HL-60 (cell line): ENCODE data around the gene UNC119.

Source experiments
- DNase-seq, 2 experiments: peaks; one replicate each; pipeline ENCODE4 v3.0.0-alpha.2; 2010 to 2020; ENCODE audit warnings: low read depth in 1 of 2, low spot score in 1 of 2
- H3K27ac ChIP-seq: fragments of 250-450 bp; sonication (Bioruptor Pico); replicated peaks from 2 replicates; pipeline ENCODE4 v1.5.1; 2020; ENCODE audit warnings: mild to moderate bottlenecking, moderate library complexity
- H3K27me3 ChIP-seq: fragments of 250-450 bp; sonication (Bioruptor Pico); 2 replicates; pipeline ENCODE4 v1.5.1; 2021; ENCODE audit warnings: mild to moderate bottlenecking, moderate library complexity; ENCODE audit not compliant: insufficient read depth, poor library complexity, severe bottlenecking
- H3K4me3 ChIP-seq: replicated peaks from 2 replicates; pipeline ENCODE4 v1.5.1; 2011; ENCODE audit warnings: mild to moderate bottlenecking, control low read depth, low read length; ENCODE audit not compliant: insufficient read depth
- GABPA ChIP-seq: IDR thresholded peaks from 2 replicates; pipeline ENCODE4 v1.6.1; 2012; ENCODE audit warnings: low read depth
- POLR2AphosphoS5 ChIP-seq: IDR thresholded peaks from 2 replicates; pipeline ENCODE4 v1.6.1; 2012; ENCODE audit warnings: low read depth
- SPI1 ChIP-seq: IDR thresholded peaks from 2 replicates; pipeline ENCODE4 v1.6.1; 2012; ENCODE audit warnings: low read depth, mild to moderate bottlenecking, borderline replicate concordance
- TF ChIP-seq, protein P1 (sequence below): IDR thresholded peaks from 2 replicates; pipeline ENCODE4 v1.6.1; 2012; ENCODE audit warnings: low read depth; ENCODE audit not compliant: insufficient replicate concordance
- TF ChIP-seq, protein P2 (sequence below): IDR thresholded peaks from one replicate; pipeline ENCODE4 v1.5.1; 2011; ENCODE audit warnings: low read length, control low read depth, inconsistent platforms; ENCODE audit not compliant: insufficient read depth

UNC119 gene

DNA sequence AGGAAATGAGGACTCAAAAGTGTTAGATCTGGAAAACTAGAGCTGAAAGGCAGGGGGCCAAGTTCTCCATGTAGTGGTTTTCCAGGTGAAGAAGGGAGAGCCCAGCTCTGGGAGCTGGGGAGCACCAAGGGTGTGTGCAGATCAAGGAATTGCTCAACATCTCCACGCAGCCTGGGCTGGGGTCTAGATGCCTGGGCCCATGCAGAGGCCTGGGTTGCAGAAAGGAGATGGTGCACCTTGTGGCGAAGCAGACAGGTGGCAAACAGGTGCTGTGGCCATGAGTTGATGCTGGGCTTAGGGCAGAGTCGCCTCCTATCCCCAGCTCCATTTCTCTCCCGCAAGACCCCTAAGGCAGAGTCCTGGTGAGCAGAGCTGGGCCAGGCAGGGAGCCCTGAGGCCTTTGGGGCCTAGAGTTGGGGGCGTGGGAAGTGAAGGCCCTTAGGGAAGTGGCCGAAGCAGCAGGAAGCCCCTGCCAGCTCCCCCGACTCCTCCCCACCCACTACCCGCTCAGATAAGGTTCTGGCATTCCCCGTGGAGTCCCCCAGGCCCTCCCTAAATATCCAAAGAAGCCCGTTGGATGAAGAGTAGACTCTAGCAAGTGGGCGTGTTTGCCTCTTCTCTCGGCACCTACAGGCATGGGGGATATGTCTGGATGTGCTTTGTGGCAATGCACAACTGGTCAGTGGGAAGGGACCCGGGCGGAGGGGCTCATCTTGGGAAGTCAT lies 45.5 kb downstream of the UNC119 start:
- H3K27ac ChIP-seq: no peak overlapping the region

DNA sequence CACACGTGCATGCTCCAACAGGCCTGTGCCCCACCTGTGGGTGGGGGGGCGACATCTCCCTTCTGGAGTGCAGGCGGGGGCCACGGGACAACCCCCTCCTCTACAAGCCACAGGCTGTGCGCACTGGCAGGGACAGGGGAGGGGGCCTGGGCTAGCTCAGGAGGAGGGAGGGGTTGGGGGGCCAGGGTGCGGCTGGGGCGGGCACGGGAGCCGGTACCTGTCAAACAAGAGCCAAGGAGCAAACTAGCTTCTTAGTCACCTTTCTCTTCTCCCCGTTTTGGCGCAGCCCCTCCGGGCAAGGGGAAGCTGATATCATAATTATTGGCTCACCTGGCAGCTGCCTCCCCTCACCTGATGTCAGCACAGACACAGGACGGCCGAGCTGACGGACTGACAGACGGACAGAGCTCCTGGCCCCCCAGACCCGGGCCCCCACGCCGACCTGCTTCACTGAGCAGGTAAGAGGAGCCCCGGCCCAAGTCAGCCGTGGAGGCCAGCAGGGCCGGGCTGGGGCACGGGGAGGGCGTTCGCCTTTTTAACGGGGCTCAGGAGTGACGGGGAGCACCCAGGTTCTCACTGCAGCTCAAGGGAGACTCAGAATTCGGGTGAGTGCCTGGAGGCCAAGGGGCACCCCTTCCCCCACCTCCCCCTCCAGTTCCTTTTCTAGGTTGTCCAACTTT lies 46.3 kb downstream of the UNC119 start, which contains the start of gene FOXN1:
Gene FOXN1, plus strand, starts transcription at position 363 of the 680 bp plus-strand sequence. CDS start 17,622 bp downstream, outside the sequence.
- DNase-seq: no peak
- TF ChIP-seq POLR2AphosphoS5 (no peak), GABPA (no peak), SPI1 (no peak)
- TF ChIP-seq, protein P1, sequence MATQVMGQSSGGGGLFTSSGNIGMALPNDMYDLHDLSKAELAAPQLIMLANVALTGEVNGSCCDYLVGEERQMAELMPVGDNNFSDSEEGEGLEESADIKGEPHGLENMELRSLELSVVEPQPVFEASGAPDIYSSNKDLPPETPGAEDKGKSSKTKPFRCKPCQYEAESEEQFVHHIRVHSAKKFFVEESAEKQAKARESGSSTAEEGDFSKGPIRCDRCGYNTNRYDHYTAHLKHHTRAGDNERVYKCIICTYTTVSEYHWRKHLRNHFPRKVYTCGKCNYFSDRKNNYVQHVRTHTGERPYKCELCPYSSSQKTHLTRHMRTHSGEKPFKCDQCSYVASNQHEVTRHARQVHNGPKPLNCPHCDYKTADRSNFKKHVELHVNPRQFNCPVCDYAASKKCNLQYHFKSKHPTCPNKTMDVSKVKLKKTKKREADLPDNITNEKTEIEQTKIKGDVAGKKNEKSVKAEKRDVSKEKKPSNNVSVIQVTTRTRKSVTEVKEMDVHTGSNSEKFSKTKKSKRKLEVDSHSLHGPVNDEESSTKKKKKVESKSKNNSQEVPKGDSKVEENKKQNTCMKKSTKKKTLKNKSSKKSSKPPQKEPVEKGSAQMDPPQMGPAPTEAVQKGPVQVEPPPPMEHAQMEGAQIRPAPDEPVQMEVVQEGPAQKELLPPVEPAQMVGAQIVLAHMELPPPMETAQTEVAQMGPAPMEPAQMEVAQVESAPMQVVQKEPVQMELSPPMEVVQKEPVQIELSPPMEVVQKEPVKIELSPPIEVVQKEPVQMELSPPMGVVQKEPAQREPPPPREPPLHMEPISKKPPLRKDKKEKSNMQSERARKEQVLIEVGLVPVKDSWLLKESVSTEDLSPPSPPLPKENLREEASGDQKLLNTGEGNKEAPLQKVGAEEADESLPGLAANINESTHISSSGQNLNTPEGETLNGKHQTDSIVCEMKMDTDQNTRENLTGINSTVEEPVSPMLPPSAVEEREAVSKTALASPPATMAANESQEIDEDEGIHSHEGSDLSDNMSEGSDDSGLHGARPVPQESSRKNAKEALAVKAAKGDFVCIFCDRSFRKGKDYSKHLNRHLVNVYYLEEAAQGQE: no peak
- TF ChIP-seq, protein P2, sequence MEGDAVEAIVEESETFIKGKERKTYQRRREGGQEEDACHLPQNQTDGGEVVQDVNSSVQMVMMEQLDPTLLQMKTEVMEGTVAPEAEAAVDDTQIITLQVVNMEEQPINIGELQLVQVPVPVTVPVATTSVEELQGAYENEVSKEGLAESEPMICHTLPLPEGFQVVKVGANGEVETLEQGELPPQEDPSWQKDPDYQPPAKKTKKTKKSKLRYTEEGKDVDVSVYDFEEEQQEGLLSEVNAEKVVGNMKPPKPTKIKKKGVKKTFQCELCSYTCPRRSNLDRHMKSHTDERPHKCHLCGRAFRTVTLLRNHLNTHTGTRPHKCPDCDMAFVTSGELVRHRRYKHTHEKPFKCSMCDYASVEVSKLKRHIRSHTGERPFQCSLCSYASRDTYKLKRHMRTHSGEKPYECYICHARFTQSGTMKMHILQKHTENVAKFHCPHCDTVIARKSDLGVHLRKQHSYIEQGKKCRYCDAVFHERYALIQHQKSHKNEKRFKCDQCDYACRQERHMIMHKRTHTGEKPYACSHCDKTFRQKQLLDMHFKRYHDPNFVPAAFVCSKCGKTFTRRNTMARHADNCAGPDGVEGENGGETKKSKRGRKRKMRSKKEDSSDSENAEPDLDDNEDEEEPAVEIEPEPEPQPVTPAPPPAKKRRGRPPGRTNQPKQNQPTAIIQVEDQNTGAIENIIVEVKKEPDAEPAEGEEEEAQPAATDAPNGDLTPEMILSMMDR: no peak
- Histone ChIP-seq H3K27ac (no peak within 1 kb of the TSS), H3K27me3 (peaks cover 5% of the 10 kb centered on the region), H3K4me3 (no peak within 1 kb of the TSS)

More for the DNA sequence above, 45.5 kb downstream of the UNC119 start:
- Histone ChIP-seq H3K4me3 (no peak overlapping the region), H3K27me3 (peaks cover 5% of the 10 kb centered on the region)
- DNase-seq: no peak
- TF ChIP-seq, protein P1: no peak
- TF ChIP-seq, protein P2: no peak
- TF ChIP-seq SPI1: no peak
- no peak for TF ChIP-seq GABPA
- no peak for TF ChIP-seq POLR2AphosphoS5

DNA sequence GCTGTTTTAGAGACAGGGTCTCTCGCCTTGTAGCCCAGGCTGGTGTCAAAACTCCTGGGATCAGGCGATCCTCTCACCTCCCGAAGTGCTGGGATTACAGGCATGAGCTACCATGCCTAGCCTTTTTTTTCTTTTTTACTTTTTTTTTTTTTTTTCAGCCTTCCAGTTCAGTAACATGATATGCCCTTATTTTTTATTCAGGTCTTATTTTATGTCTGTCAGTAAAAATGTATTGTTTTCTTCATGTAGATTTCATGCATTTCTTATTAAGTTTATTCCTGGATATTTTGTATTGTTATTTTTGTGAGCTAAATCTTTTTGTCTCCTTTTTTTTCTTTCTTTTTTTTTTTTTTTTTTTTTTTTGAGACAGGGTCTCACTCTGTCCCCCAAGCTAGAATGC lies 49.0 kb downstream of the UNC119 start:
- DNase-seq: no peak
- no peak for TF ChIP-seq SPI1
- no peak for TF ChIP-seq GABPA
- TF ChIP-seq, protein P1: no peak
- TF ChIP-seq POLR2AphosphoS5: no peak
- TF ChIP-seq, protein P2: no peak
- Histone ChIP-seq H3K27me3 (peaks cover 5% of the 10 kb centered on the region), H3K4me3 (no peak overlapping the region), H3K27ac (no peak overlapping the region)
